ENCODE measurements around the gene APCDD1L. TPM values are rescaled to one million over a fixed set of nuclear protein-coding genes. Genes with fewer than 3 reads are reported as not detected.

The APCDD1L gene
- not detected in 2 replicates for total RNA-seq

GRCh38 chr20:58515233-58516212 is at the start of gene APCDD1L:
TSS of gene APCDD1L (minus strand) at chr20:58515399. CDS start at chr20:58514707, 692 bp downstream.
- DNase-seq (ENCODE audit: low read depth in 2 of 2), result no peak

DNA sequence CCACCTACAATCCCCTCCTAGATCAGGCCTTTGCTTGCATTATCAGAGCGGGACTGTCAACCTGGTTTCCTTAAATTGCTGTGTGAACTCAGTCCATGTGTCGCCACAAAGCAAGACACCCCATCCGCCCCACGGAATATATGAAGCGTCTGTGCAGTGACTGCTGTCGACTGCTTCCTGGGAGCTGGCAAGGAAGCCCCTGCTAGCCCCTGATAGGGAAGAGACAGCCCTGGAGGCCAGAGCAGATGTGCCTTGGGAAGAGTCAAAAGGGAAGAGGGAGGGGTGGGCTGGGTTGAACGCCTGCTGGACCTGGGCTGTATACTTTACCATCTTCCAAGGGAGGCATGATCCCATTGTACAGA is 44.1 kb upstream of the APCDD1L start:
- no peak for DNase-seq (ENCODE audit: low read depth in 2 of 2)

GRCh38 chr20:58558486-58559367 is 43.5 kb upstream of the APCDD1L start:
- DNase-seq (ENCODE audit: low read depth in 2 of 2), result no peak

DNA sequence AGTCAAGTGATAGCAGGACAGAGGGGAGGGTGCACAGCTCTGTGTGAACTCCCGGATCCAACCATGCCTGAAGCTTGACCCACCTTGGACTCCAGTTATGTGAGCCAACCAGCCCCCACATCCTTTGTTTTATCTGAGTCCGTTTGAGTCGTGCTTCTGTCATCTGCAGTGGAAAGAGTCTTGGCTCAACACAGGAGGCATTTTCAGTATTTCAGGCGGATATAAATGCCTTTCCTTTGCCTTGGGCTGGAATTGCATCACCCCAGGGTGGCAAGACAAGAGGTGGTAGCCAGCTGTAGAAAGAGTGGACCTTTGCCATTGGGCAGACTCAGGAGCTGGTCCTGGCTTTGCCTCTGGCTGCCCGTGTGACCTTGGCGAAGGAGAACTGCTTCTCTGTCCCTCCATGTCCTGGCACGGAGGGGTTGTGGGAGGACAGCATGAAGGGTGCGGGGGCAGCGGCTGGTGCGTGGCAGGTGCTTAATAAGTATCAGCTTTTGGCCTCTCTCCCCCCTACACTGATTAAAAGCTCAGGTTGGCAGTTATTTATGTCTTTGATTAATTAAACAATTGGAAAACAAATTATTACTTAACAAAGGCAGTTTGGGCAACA is 42.6 kb upstream of the APCDD1L start:
- no peak for DNase-seq (ENCODE audit: low read depth in 2 of 2)

DNA sequence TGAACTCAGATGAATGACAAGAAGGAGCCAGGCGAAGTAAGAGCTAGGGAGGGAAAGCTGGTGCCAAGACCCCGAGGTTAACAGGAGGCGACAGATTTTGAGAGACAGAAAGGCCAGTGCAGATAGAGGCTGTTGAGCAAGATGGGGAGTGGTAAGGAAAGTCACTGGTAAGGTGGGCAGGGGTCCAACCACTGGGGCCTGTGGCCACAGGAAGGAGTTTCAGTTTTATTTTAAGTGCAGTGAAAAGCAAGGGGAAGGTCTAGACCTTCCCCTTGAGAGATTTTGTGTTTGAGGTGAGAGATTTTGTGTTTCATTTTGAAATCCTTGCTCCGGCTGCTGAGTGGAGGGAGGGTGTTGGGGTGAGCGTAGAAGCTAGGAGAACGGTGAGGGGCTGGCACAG is 41.8 kb upstream of the APCDD1L start:
- no peak for DNase-seq (ENCODE audit: low read depth in 2 of 2)

- peak in 1 of 2 donors; percentile 66 for DNase-seq (ENCODE audit: low read depth in 2 of 2)
These were observed 40.0 kb upstream of the APCDD1L start for GRCh38 chr20:58555078-58555765.

GRCh38 chr20:58554541-58554940 is 39.3 kb upstream of the APCDD1L start:
- no peak for DNase-seq (ENCODE audit: low read depth in 2 of 2)

DNA sequence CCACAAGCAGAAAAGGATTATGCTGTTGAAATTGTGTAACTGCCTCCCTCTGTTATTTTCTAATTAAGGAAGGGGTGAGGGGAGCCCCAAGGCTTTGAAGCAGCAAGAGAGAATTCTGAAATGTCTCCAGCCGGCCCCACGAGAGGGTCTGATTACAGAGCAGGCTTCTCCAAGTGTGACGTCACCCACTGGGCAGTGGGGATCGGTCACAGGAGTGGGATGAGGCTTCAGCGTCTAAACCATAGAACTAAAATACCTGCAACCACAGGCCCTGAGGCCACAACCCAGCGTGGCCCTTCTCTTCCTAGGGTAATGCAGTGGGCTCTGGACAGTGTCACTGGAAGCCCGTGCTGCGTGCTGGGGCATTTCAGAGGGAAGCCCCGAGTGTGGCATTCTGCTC is 38.6 kb upstream of the APCDD1L start:
- DNase-seq (ENCODE audit: low read depth in 2 of 2), result no peak

DNA sequence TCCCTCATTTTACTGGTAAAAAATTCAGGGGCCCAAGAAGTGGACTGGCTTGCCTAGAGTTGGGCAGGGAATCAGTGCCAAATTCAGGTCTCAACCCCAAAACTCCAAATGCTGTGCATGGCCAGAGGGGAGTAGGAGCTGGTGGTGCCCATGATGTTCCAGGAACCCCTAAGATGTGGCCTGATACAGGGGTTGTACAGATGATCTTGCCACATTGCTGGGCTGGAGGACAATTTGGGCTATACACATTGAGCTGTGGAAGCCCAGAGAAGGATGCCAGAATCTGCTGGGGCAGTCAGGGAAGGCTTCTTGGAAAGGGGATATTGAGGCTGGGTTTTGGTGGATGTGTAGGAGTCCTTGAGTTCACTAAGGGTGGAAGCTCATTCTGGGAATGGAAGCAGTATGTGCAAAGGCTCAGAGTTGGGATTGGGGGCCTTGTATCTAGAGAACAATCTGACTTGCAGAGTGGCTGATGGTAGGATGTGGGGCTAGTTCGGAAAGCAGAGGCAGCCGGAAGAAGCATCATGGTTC is 38.0 kb upstream of the APCDD1L start:
- DNase-seq (ENCODE audit: low read depth in 2 of 2), result no peak

GRCh38 chr20:58552366-58552934 is 37.3 kb upstream of the APCDD1L start:
- no peak for DNase-seq (ENCODE audit: low read depth in 2 of 2)

DNA sequence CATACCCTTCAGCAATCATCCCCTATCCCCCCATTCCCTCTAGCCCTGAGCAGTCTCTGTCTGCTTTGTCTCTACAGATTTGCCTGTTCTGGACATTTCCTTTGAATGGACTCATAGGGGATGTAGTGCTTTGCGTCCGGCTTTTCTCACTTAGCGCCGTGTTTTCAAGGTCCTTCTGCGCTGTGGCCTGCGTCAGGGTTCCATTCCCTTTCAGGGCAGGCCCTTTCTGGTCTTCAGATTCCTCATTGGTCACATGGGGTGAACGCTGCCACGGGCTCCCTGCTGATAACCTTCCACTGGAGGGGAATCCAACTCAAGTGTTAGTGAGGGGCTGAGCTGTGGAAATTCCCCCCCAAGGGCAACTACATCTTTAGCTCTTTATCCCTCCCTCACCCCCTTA is 36.4 kb upstream of the APCDD1L start:
- DNase-seq (ENCODE audit: low read depth in 2 of 2), result no peak

DNA sequence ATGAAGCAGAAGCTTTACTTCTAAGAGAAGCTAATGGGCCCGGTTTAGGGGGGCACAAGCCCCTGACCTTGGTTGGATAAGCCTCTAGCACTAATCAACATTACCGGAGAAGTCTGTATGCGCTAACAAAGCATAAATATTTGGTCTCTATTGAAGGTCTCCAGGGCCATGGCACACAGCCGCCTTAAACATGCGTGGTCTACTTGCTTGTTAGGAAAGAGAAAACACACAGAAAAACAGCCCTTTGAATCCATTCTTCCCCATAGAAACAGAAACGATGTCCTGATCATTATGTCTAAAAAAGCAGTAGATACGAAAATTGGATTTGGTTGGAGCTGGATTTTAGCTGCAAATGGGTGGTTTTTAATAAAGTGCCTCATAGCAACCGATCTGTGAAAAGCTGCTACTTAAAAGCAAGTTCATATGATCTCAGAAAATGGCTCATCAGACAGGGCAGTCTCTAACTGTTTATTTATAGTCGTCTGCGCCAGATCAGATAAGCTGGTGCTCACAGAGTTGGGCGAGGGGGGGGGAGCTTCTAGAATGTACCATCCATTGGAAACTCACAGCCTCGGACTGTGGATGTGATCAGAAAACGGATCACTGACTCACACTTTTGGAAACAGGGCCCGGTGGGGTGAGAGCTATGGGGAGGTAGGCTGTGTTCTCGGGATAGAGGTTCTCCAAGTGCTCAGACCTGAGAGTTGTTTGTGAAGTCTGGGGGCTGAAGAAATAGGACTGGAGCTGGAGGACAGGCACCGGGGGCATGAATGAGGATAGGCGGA is 35.3 kb upstream of the APCDD1L start:
- DNase-seq (ENCODE audit: low read depth in 2 of 2), result peak in 1 of 2 donors; percentile 82

GRCh38 chr20:58549231-58550209 is 34.3 kb upstream of the APCDD1L start:
- no peak for DNase-seq (ENCODE audit: low read depth in 2 of 2)

GRCh38 chr20:58547623-58548475 is 32.6 kb upstream of the APCDD1L start:
- DNase-seq (ENCODE audit: low read depth in 2 of 2), result peak in 1 of 2 donors; percentile 23

DNA sequence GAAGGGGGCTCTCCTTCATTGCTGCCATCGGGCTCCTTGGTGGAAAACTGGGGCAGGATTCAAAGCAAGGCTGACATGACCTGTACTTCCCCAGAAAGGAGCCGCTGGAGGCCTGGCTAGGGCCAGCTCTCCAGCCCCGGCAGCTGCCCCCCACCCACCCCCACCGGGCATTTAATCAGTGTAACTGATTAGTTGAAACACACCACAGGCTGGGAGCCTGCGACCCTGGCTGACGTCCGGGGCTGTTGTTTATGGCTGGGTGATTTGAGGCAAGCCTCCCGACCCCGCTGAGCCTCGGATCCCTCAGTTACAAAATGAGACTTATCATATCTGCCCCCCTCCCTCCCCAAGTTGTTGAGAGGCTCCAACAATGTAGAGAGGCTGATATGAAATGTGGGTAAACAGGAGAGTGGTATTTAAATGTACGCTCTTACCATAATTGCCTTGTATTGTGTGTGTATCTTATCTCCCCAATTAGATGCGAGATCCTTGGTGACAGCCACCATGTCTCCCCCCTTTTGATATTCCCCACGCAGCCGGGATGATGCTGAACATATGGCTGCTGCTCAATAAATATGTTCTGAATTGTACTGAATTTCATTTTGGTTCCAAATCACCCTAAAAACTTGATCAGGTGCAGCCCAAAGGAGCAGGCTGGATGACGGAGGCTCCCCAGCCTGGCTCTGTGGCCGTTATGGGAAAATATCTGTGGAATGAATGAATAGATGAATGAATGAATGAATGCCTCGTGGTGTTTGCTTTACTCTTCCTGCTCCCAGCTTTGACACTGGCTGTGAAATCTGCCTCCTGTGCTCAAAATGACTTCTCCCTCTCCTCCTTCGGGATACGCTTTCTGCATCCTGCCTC is 31.8 kb upstream of the APCDD1L start:
- no peak for DNase-seq (ENCODE audit: low read depth in 2 of 2)

GRCh38 chr20:58546416-58546711 is 31.2 kb upstream of the APCDD1L start:
- no peak for DNase-seq (ENCODE audit: low read depth in 2 of 2)

Measured in dermis microvascular lymphatic vessel endothelial cell (primary cell).